CD4-positive, alpha-beta T cell treated with Interleukin-15 for 1 hour (primary cell): ENCODE measurements around the gene DLGAP1.
"Not testable (repeated sequence)": the region's sequence is repeated elsewhere in the genome, so short reads cannot be mapped to it uniquely, and the experiment has no call there.

ENCODE experiments used
- DNase-seq: peaks from one replicate; pipeline ENCODE4 v3.0.0-alpha.2; 2020

Gene DLGAP1

GRCh38 chr18:3610813-3611212 lies 844.3 kb downstream of the DLGAP1 start:
- no peak for DNase-seq

GRCh38 chr18:3610188-3610708 lies 844.9 kb downstream of the DLGAP1 start:
- DNase-seq: no peak

- no peak for DNase-seq
Measured at GRCh38 chr18:3608488-3608887, 846.6 kb downstream of the DLGAP1 start.

- not testable (repeated sequence) for DNase-seq
Measured at GRCh38 chr18:3608099-3608453, 847.0 kb downstream of the DLGAP1 start.

GRCh38 chr18:3607309-3608098 lies 847.6 kb downstream of the DLGAP1 start:
- DNase-seq: no peak

- DNase-seq: not testable (repeated sequence)
Measured at GRCh38 chr18:3606863-3607262, 848.2 kb downstream of the DLGAP1 start.

- peak; percentile 43 for DNase-seq
Measured at GRCh38 chr18:3605954-3606443, 849.1 kb downstream of the DLGAP1 start.

GRCh38 chr18:3605486-3605952 lies 849.6 kb downstream of the DLGAP1 start:
- DNase-seq: no peak

- peak; percentile 30 for DNase-seq
Measured at GRCh38 chr18:3604498-3605408, 850.4 kb downstream of the DLGAP1 start.

- DNase-seq: no peak
Measured at GRCh38 chr18:3604235-3604497, 850.9 kb downstream of the DLGAP1 start.

GRCh38 chr18:3603421-3604234 lies 851.5 kb downstream of the DLGAP1 start:
- peak; percentile 24 for DNase-seq

GRCh38 chr18:3601106-3601755 lies 853.9 kb downstream of the DLGAP1 start:
- DNase-seq: not testable (repeated sequence)

- DNase-seq: no peak
Measured at GRCh38 chr18:3599861-3600260, 855.2 kb downstream of the DLGAP1 start.

GRCh38 chr18:3599195-3599594 lies 855.9 kb downstream of the DLGAP1 start:
- no peak for DNase-seq

GRCh38 chr18:3598581-3598980 lies 856.5 kb downstream of the DLGAP1 start:
- no peak for DNase-seq

- no peak for DNase-seq
Measured at GRCh38 chr18:3597409-3598357, 857.4 kb downstream of the DLGAP1 start.

- DNase-seq: peak; percentile 69
Measured at GRCh38 chr18:3596637-3597384, 858.3 kb downstream of the DLGAP1 start.

GRCh38 chr18:3596324-3596636 lies 858.8 kb downstream of the DLGAP1 start:
- DNase-seq: no peak

- DNase-seq: peak; percentile 46
Measured at GRCh38 chr18:3595369-3596273, 859.5 kb downstream of the DLGAP1 start.
